NB4 (cell line): ENCODE results near the gene MBD5.

ENCODE experiments used
- DNase-seq: peaks from one replicate; pipeline ENCODE4 v3.0.0; 2010; ENCODE audit warnings: low read depth
- H3K4me3 ChIP-seq: one replicate; pipeline ENCODE4 v1.5.1; 2011; ENCODE audit warnings: mild to moderate bottlenecking, low read depth, low read length, moderate library complexity
- CTCF ChIP-seq: IDR thresholded peaks from one replicate; pipeline ENCODE4 v1.5.1; 2012; ENCODE audit warnings: low read depth, low read length
- MAX ChIP-seq: IDR thresholded peaks from 2 replicates; pipeline ENCODE4 v1.6.1; 2011; ENCODE audit warnings: low read depth, low read length
- MYC ChIP-seq: IDR thresholded peaks from 2 replicates; pipeline ENCODE4 v1.6.1; 2011; ENCODE audit warnings: low read depth, low read length
- POLR2A ChIP-seq: IDR thresholded peaks from 2 replicates; pipeline ENCODE4 v1.6.1; 2011; ENCODE audit warnings: mild to moderate bottlenecking; ENCODE audit not compliant: insufficient read length; ENCODE audit errors: extremely low read depth

MBD5 gene

GRCh38 chr2:148531669-148532428, 511.0 kb downstream of the MBD5 start:
- H3K4me3 ChIP-seq, result no peak overlapping the region
- DNase-seq, result no peak
- TF ChIP-seq CTCF (no peak), MYC (no peak), POLR2A (no peak), MAX (no peak)

- TF ChIP-seq POLR2A, result no peak
- no peak for TF ChIP-seq CTCF
- no peak for TF ChIP-seq MAX
- no peak for TF ChIP-seq MYC
- no peak for DNase-seq
- H3K4me3 ChIP-seq, result no peak overlapping the region
Observed at GRCh38 chr2:148533004-148533403, 512.1 kb downstream of the MBD5 start.

GRCh38 chr2:148533685-148534084, 512.8 kb downstream of the MBD5 start:
- no peak for DNase-seq
- TF ChIP-seq MYC, result no peak
- TF ChIP-seq CTCF, result no peak
- TF ChIP-seq POLR2A, result no peak
- TF ChIP-seq MAX, result no peak
- no peak overlapping the region for H3K4me3 ChIP-seq

- no peak overlapping the region for H3K4me3 ChIP-seq
- no peak for TF ChIP-seq MAX
- peak; percentile 2 for TF ChIP-seq CTCF
- DNase-seq, result peak; percentile 22
Observed at GRCh38 chr2:148534416-148535204, 513.7 kb downstream of the MBD5 start.

- no peak for DNase-seq
- H3K4me3 ChIP-seq, result no peak overlapping the region
- no peak for TF ChIP-seq MYC
- TF ChIP-seq MAX, result no peak
- no peak for TF ChIP-seq CTCF
- TF ChIP-seq POLR2A, result no peak
Observed at GRCh38 chr2:148538375-148538774, 517.5 kb downstream of the MBD5 start.
